CD4-positive, alpha-beta T cell treated with Interleukin-15 for 4 hours (primary cell): ENCODE data around the gene RSPH3.
"Not testable (repeated sequence)": the region's sequence is repeated elsewhere in the genome, so short reads cannot be mapped to it uniquely, and the experiment has no call there.

Source experiments
- DNase-seq: peaks from one replicate; pipeline ENCODE4 v3.0.0-alpha.2; 2020; ENCODE audit warnings: low spot score

RSPH3 gene

GRCh38 chr6:158999666-159000403, at the start of gene RSPH3:
Gene RSPH3, minus strand, starts transcription at chr6:159000202. Its CDS starts 652 bp downstream, at chr6:158999550.
- peak; percentile 89 for DNase-seq

GRCh38 chr6:159047891-159048685, 48.1 kb upstream of the RSPH3 start:
- no peak for DNase-seq

GRCh38 chr6:159045801-159046200, 45.8 kb upstream of the RSPH3 start:
- no peak for DNase-seq

GRCh38 chr6:159044899-159045727, 45.1 kb upstream of the RSPH3 start, which contains the start of gene TAGAP:
Gene TAGAP, minus strand, starts transcription at chr6:159044991. Its CDS starts 845 bp downstream, at chr6:159044146.
- peak; percentile 95 for DNase-seq

GRCh38 chr6:159043947-159044346, 43.9 kb upstream of the RSPH3 start:
- DNase-seq: peak; percentile 55

GRCh38 chr6:159043251-159043650, 43.2 kb upstream of the RSPH3 start:
- peak; percentile 88 for DNase-seq

- no peak for DNase-seq
Measured at GRCh38 chr6:159042826-159043181, 42.8 kb upstream of the RSPH3 start.

- peak; percentile 92 for DNase-seq
Measured at GRCh38 chr6:159042003-159042825, 42.2 kb upstream of the RSPH3 start.

GRCh38 chr6:159041181-159041580, 41.2 kb upstream of the RSPH3 start:
- no peak for DNase-seq

- no peak for DNase-seq
Measured at GRCh38 chr6:159039885-159040258, 39.9 kb upstream of the RSPH3 start.

- DNase-seq: peak; percentile 71
Measured at GRCh38 chr6:159038914-159039884, 39.2 kb upstream of the RSPH3 start.

GRCh38 chr6:159038318-159038717, 38.3 kb upstream of the RSPH3 start:
- not testable (repeated sequence) for DNase-seq

- DNase-seq: no peak
Measured at GRCh38 chr6:159037756-159038290, 37.8 kb upstream of the RSPH3 start.

- no peak for DNase-seq
Measured at GRCh38 chr6:159036673-159037072, 36.7 kb upstream of the RSPH3 start.

- no peak for DNase-seq
Measured at GRCh38 chr6:159035891-159036290, 35.9 kb upstream of the RSPH3 start.

- DNase-seq: no peak
Measured at GRCh38 chr6:159033160-159034049, 33.4 kb upstream of the RSPH3 start.

GRCh38 chr6:159031846-159032245, 31.8 kb upstream of the RSPH3 start:
- no peak for DNase-seq

GRCh38 chr6:159030168-159030567, 30.2 kb upstream of the RSPH3 start:
- no peak for DNase-seq

GRCh38 chr6:159025224-159025623, 25.2 kb upstream of the RSPH3 start:
- not testable (repeated sequence) for DNase-seq
